GM12872 (cell line): ENCODE measurements around the gene CITED2.

Source experiments
- TF ChIP-seq, protein P1 (sequence below): IDR thresholded peaks from 3 replicates; pipeline ENCODE4 v1.5.1; 2011; ENCODE audit warnings: low read depth, mild to moderate bottlenecking, low read length, moderate library complexity; ENCODE audit not compliant: insufficient read depth

CITED2 gene

DNA sequence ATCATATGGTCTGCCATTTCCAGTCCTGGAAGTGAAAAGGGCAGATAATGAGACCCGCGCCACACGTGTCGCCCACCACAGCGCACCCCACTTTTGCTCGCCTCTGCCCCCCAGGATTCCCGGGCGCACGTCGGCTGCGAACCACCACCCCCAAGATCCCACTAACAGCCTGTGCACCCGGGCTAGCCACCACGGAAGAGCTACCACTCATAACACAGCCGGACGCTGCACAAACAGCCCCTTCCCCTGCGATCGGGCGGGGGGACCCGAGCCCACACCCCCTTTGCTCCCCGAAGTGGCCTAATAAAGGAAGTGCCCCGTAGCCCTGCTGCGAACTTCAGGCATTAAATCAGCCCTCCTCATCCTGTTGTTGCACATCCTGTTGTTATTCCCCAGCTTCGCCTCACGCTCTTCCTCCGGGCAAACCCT is 506 bp downstream of the CITED2 start:
- TF ChIP-seq, protein P1, sequence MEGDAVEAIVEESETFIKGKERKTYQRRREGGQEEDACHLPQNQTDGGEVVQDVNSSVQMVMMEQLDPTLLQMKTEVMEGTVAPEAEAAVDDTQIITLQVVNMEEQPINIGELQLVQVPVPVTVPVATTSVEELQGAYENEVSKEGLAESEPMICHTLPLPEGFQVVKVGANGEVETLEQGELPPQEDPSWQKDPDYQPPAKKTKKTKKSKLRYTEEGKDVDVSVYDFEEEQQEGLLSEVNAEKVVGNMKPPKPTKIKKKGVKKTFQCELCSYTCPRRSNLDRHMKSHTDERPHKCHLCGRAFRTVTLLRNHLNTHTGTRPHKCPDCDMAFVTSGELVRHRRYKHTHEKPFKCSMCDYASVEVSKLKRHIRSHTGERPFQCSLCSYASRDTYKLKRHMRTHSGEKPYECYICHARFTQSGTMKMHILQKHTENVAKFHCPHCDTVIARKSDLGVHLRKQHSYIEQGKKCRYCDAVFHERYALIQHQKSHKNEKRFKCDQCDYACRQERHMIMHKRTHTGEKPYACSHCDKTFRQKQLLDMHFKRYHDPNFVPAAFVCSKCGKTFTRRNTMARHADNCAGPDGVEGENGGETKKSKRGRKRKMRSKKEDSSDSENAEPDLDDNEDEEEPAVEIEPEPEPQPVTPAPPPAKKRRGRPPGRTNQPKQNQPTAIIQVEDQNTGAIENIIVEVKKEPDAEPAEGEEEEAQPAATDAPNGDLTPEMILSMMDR, result no peak

DNA sequence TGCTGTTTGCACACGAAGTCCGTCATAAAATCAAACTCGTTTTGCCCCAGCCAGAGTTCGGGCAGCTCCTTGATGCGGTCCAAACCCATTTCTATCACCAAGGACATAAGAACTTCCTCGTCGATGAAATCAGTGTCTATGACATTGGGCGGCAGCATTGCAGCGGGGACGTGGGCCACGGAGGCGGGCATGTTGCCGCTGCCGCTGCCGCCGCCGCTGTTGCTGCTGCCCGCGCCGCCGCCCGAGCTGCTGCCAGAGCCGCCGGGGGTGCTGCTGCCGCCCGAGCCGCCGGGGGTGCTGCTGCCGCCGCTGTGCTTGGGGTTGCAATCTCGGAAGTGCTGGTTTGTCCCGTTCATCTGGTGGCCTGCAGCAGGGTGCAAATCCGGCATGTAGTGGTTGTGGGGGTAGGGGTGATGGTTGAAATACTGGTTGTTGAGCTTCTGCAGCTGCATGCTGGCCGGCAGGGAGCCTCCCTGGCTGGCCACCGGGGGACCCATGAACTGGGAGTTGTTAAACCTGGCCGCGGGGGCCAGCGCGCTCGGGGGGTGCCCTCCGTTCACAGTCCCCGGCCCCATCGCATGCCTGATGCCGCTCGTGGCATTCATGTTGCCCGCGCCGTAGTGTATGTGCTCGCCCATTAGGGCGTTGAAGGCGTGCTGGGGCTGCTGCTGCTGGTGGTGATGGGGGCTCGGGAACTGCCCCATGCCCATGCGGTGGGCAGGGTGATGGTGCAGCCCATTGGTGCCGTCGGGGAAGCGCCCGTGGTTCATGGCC is 1.1 kb downstream of the CITED2 start:
- TF ChIP-seq, protein P1, result peak; percentile 46; the same call in 2 of the 3 replicates

DNA sequence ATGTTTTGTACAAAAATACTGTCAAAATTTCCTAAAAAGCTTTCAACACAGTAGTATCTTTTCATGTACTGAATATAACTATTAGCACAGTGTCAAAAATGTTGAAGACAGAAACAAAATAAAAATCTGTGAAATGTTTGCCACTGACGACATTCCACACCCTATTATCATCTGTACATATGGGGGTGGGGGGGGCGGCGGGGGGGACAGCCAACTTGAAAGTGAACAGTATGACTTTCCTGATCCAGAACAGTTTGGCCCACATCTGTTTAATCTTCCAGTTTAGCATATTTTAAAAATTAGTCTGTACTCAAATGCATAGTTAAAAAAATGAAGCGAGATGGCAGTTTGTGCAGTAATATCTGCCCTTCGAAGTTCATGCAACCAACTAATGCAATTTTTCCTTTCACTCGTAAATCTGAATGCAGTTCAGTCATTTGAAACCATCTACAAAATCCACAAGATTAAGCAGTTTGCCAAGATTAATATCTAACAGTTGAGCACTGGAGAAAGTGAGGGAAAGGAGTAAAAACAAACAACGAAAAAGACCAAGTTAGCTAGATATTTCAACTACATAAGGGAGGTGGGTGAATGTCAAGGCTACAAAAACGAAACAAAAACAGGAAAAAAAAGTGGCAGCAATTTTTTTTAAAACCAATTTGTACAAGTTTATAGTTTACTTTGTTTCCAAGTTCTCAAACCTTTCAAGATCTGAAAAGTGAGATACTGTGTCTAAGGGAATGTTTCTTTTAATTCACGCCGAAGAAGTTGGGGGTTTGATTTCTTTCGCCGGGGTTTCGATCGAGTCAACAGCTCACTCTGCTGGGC is 1.9 kb downstream of the CITED2 start:
- TF ChIP-seq, protein P1, result no peak

DNA sequence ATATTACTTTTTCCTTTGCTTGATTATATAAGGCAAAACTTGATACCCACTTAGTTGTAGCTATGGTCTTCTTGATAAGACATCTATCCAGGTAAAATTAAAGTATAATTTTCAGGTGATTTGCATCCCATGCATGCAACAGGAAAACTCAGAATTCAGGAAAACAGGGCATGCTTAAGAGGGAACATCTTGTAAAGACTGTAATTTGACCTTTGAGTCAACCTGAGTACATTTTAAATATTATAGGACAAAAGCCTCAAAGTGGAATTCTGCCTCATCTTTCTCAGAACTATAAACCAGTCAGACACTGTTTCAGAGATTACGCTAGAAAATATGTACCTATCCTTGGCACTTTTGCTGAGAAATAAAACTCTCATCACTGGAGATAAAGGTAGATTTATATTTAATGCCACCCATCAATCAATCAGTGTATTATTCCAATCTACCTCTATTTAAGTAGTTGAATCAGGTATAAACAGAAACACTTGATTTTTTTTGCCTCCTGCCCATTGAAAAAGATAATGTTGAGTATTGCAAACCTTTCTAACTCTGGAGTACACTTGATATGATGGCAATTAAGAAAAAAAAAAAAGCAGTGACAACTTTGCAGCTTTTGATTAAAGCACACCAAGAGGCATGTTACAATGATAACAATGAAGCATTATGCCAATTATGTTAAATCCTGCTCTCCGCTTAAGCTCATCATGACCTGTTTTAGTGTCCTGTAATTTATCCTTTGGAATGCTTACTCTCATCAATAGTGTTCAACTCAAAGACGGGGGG is 2.8 kb downstream of the CITED2 start:
- TF ChIP-seq, protein P1, result no peak

DNA sequence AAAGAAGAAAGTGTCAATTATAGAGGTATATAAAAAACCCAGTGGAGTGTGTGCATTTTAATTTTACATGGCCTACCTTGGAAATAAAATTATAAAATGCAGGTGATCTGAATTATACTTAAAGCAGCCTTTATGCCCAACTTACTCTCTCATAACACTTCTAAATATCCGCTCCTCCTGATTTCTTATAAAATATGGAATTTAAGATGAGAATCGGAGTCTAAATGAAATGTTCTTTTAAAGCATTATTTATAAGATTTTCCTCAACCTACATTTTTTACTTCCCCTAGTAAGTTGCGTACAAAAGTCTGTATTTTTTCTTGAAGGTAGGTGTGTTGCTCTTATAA is 3.5 kb downstream of the CITED2 start:
- TF ChIP-seq, protein P1, result no peak

DNA sequence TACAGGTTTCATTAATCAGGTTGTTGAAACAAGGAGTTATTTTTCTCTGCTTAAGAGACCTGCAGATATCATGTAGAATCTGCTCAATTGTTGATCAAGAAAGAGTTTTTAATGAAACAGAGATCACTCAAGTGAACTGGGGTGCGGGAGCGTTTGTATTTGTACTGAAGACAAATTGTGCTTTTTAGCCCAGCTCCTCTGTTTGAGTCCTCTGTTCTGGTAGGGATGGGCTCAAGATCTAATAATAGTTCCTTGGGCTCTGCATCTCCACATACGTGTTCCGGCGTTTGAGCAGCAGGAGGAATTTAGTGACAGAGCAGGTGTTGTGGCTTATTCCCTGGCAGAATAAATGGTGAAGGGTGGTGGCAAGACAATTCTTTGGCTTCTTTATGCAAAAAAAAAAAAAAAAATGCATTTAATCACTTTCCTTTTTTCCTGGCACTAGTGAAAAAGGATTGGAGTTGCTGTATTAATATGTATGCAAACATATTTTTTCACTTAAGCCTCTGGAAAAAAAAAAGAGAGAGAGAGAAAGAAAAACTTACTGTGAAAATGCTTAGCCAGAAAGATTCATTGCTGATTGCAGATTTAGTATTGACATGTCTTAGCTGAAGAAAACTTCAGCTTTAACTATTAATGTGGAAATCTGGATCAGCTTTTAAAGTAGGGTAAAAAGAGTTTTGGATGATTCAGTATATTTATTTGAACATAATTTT is 4.0 kb downstream of the CITED2 start:
- TF ChIP-seq, protein P1, result no peak
